ENCODE data around the gene KLHL24. TPM values are rescaled to one million over a fixed set of nuclear protein-coding genes. Genes with fewer than 3 reads are reported as not detected.

KLHL24 gene
- total RNA-seq (2014; rRNA removed; shearing (Covaris generic)) (31.8 and 51.0 TPM in 2 replicates), polyA plus RNA-seq (2016; fragmentation: Nextera tagmentation; extraction: Ambion mirVana) (5.9 and 8.2 TPM in 2 replicates)
- long read RNA-seq, full-length matches to known transcripts = 5 of 11 reads
- long read RNA-seq, partial matches to known transcripts = 1 of 11 reads
- long read RNA-seq, other reads (novel, unspliced or antisense) = 5 of 11 reads

GRCh38 chr3:183635431-183636220 is at the start of gene KLHL24:
Gene KLHL24 (plus strand): TSS chr3:183635623. CDS start chr3:183650357, 14,734 bp downstream.
- no peaks in the 10 kb centered on the region; the same call in 1 of the 2 replicates for H4K20me1 ChIP-seq (replicated peaks; ENCODE audit: insufficient read depth)
- no peaks in the 10 kb centered on the region for H3F3A ChIP-seq (replicated peaks; ENCODE audit: low read depth)
- H3K27ac ChIP-seq (ENCODE audit: low read depth) = peak within 1 kb of the TSS; percentile 63
- H3K4me1 ChIP-seq (ENCODE audit: insufficient read depth) = peaks cover 3% of the 10 kb centered on the region; the same call in 1 of the 2 replicates
- Mint-ChIP-seq H3K27me3 (ENCODE audit: insufficient read depth, low read depth, poor library complexity) (peaks cover 4% of the 10 kb centered on the region), H3K27ac (peak within 1 kb of the TSS; percentile 91), H3K4me1 (peaks cover 8% of the 10 kb centered on the region; the same call in 2 of the 3 replicates), H3K4me3 (peak within 1 kb of the TSS; percentile 85), H3K36me3 (ENCODE audit: low read depth) (no peaks in the 10 kb centered on the region; the same call in 2 of the 3 replicates), H3K9me3 (no peaks in the 10 kb centered on the region)
- DNase-seq (ENCODE audit: low spot score) = peak; percentile 97
- peaks cover 24% of the 10 kb centered on the region for H3K79me2 ChIP-seq (replicated peaks; ENCODE audit: insufficient read depth)
- H2AFZ ChIP-seq = peak within 1 kb of the TSS; percentile 80
- no peaks in the 10 kb centered on the region for H3K36me3 ChIP-seq (ENCODE audit: insufficient read depth)
- H3K4me3 ChIP-seq = peak within 1 kb of the TSS; percentile 77
- peak within 1 kb of the TSS; percentile 92 for H3K4me2 ChIP-seq
- no peaks in the 10 kb centered on the region for H3K9me2 ChIP-seq (ENCODE audit: insufficient read depth)
- H3K27me3 ChIP-seq (ENCODE audit: insufficient read depth) = no peaks in the 10 kb centered on the region
- peak; percentile 86 for ATAC-seq
- TF ChIP-seq JUNB (IDR thresholded peaks at IDR 0.05; ENCODE audit: unreplicated experiment) = no peak
- no peak for TF ChIP-seq ZNF114 (CRISPR knock-in tag; IDR thresholded peaks at IDR 0.05)
- TF ChIP-seq ZNF462 (CRISPR knock-in tag; IDR thresholded peaks at IDR 0.05) = no peak
- no peak for TF ChIP-seq ZNF331 (CRISPR knock-in tag; IDR thresholded peaks at IDR 0.05; ENCODE audit: low read depth)
- TF ChIP-seq EZH2 (IDR thresholded peaks at IDR 0.05; ENCODE audit: low read depth, unreplicated experiment) = no peak
- no peak for TF ChIP-seq REST (IDR thresholded peaks at IDR 0.05; ENCODE audit: unreplicated experiment)
- no peak for TF ChIP-seq EZH2phosphoT487 (IDR thresholded peaks at IDR 0.05; ENCODE audit: unreplicated experiment)
- TF ChIP-seq CTCF (conservative IDR thresholded peaks at IDR 0.05; ENCODE audit: low read depth in 2 of 2) = 0 out of 4 replicates have a peak, but pooled peaks of 1 of the 2 experiments have one; percentile 8
- peak; percentile 73 for TF ChIP-seq POLR2AphosphoS5 (IDR thresholded peaks at IDR 0.05; ENCODE audit: low read depth)
- peak; percentile 79; the same call in 1 of the 2 replicates for TF ChIP-seq ETS1 (IDR thresholded peaks at IDR 0.05)
- TF ChIP-seq CREB1 (CRISPR knock-in tag; IDR thresholded peaks at IDR 0.05; ENCODE audit: low read depth) = peak; percentile 79
- no peak for TF ChIP-seq STAT1 (IDR thresholded peaks at IDR 0.05; ENCODE audit: unreplicated experiment)
